HL-60 (cell line): ENCODE results near the gene LYRM1.

ENCODE experiments used
- DNase-seq, 2 experiments: peaks; one replicate each; pipeline ENCODE4 v3.0.0-alpha.2; 2010 to 2020; ENCODE audit warnings: low read depth in 1 of 2, low spot score in 1 of 2
- H3K27ac ChIP-seq: fragments of 250-450 bp; sonication (Bioruptor Pico); replicated peaks from 2 replicates; pipeline ENCODE4 v1.5.1; 2020; ENCODE audit warnings: mild to moderate bottlenecking, moderate library complexity
- H3K27me3 ChIP-seq: fragments of 250-450 bp; sonication (Bioruptor Pico); 2 replicates; pipeline ENCODE4 v1.5.1; 2021; ENCODE audit warnings: mild to moderate bottlenecking, moderate library complexity; ENCODE audit not compliant: insufficient read depth, poor library complexity, severe bottlenecking
- H3K4me3 ChIP-seq: replicated peaks from 2 replicates; pipeline ENCODE4 v1.5.1; 2011; ENCODE audit warnings: mild to moderate bottlenecking, control low read depth, low read length; ENCODE audit not compliant: insufficient read depth
- GABPA ChIP-seq: IDR thresholded peaks from 2 replicates; pipeline ENCODE4 v1.6.1; 2012; ENCODE audit warnings: low read depth
- POLR2AphosphoS5 ChIP-seq: IDR thresholded peaks from 2 replicates; pipeline ENCODE4 v1.6.1; 2012; ENCODE audit warnings: low read depth
- SPI1 ChIP-seq: IDR thresholded peaks from 2 replicates; pipeline ENCODE4 v1.6.1; 2012; ENCODE audit warnings: low read depth, mild to moderate bottlenecking, borderline replicate concordance
- TF ChIP-seq, protein P1 (sequence below): IDR thresholded peaks from 2 replicates; pipeline ENCODE4 v1.6.1; 2012; ENCODE audit warnings: low read depth; ENCODE audit not compliant: insufficient replicate concordance
- TF ChIP-seq, protein P2 (sequence below): IDR thresholded peaks from one replicate; pipeline ENCODE4 v1.5.1; 2011; ENCODE audit warnings: low read length, control low read depth, inconsistent platforms; ENCODE audit not compliant: insufficient read depth

The LYRM1 gene

GRCh38 chr16:20866801-20867200, 33.8 kb upstream of the LYRM1 start:
- H3K27ac ChIP-seq = no peak overlapping the region
- H3K27me3 ChIP-seq = no peaks in the 10 kb centered on the region
- no peak overlapping the region for H3K4me3 ChIP-seq
- TF ChIP-seq, protein P1, sequence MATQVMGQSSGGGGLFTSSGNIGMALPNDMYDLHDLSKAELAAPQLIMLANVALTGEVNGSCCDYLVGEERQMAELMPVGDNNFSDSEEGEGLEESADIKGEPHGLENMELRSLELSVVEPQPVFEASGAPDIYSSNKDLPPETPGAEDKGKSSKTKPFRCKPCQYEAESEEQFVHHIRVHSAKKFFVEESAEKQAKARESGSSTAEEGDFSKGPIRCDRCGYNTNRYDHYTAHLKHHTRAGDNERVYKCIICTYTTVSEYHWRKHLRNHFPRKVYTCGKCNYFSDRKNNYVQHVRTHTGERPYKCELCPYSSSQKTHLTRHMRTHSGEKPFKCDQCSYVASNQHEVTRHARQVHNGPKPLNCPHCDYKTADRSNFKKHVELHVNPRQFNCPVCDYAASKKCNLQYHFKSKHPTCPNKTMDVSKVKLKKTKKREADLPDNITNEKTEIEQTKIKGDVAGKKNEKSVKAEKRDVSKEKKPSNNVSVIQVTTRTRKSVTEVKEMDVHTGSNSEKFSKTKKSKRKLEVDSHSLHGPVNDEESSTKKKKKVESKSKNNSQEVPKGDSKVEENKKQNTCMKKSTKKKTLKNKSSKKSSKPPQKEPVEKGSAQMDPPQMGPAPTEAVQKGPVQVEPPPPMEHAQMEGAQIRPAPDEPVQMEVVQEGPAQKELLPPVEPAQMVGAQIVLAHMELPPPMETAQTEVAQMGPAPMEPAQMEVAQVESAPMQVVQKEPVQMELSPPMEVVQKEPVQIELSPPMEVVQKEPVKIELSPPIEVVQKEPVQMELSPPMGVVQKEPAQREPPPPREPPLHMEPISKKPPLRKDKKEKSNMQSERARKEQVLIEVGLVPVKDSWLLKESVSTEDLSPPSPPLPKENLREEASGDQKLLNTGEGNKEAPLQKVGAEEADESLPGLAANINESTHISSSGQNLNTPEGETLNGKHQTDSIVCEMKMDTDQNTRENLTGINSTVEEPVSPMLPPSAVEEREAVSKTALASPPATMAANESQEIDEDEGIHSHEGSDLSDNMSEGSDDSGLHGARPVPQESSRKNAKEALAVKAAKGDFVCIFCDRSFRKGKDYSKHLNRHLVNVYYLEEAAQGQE = no peak
- TF ChIP-seq GABPA = no peak
- TF ChIP-seq POLR2AphosphoS5 = no peak
- TF ChIP-seq, protein P2, sequence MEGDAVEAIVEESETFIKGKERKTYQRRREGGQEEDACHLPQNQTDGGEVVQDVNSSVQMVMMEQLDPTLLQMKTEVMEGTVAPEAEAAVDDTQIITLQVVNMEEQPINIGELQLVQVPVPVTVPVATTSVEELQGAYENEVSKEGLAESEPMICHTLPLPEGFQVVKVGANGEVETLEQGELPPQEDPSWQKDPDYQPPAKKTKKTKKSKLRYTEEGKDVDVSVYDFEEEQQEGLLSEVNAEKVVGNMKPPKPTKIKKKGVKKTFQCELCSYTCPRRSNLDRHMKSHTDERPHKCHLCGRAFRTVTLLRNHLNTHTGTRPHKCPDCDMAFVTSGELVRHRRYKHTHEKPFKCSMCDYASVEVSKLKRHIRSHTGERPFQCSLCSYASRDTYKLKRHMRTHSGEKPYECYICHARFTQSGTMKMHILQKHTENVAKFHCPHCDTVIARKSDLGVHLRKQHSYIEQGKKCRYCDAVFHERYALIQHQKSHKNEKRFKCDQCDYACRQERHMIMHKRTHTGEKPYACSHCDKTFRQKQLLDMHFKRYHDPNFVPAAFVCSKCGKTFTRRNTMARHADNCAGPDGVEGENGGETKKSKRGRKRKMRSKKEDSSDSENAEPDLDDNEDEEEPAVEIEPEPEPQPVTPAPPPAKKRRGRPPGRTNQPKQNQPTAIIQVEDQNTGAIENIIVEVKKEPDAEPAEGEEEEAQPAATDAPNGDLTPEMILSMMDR = no peak
- no peak for TF ChIP-seq SPI1
- DNase-seq = no peak

DNA sequence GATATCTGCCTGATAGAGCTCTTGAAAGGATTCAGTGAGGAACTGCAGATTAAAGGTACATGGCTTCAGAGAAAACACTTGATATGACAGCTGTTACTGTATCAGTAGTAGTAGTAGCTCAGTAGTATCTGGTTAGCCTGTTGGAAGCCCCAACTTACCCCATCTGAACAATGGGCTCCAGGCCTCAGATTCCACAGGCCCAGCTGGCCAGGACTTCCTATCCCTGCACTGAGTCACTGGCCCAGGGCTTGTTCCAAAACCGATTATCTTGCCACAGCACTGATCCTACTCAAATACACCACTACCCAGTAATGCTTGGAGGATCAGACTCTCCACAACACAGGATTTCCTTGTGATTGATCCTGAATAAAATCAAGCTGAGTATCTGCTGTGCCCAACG, 33.0 kb upstream of the LYRM1 start:
- DNase-seq = no peak
- Histone ChIP-seq H3K27me3 (no peaks in the 10 kb centered on the region), H3K4me3 (no peak overlapping the region), H3K27ac (no peak overlapping the region)
- no peak for TF ChIP-seq GABPA
- no peak for TF ChIP-seq POLR2AphosphoS5
- TF ChIP-seq, protein P2 = no peak
- no peak for TF ChIP-seq SPI1
- TF ChIP-seq, protein P1 = no peak

GRCh38 chr16:20868890-20869289, 31.7 kb upstream of the LYRM1 start:
- Histone ChIP-seq H3K27me3 (no peaks in the 10 kb centered on the region), H3K27ac (no peak overlapping the region), H3K4me3 (no peak overlapping the region)
- DNase-seq = no peak
- TF ChIP-seq SPI1 (no peak), POLR2AphosphoS5 (no peak), GABPA (no peak)
- TF ChIP-seq, protein P2 = no peak
- TF ChIP-seq, protein P1 = no peak
